ENCODE data around the gene SGO1.

DNA sequence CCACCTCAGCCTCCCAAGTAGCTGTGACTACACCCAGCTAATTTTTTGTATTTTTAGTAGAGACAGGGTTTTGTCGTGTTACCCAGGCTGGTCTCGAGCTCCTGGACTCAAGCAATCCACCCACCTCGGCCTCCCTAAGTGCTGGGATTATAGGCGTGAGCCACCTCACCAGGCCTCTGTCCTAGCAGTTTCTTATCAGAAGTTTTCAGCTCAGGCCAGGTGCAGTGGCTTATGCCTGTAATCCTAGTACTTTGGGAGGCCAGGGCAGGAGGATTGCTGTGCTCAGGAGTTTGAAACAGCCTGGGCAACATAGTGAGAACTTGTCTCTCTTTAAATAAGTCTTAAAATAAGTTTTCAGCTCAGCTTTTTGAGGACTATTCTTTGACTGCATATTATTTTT, 48.4 kb downstream of the SGO1 start:
- TF ChIP-seq, protein P1, sequence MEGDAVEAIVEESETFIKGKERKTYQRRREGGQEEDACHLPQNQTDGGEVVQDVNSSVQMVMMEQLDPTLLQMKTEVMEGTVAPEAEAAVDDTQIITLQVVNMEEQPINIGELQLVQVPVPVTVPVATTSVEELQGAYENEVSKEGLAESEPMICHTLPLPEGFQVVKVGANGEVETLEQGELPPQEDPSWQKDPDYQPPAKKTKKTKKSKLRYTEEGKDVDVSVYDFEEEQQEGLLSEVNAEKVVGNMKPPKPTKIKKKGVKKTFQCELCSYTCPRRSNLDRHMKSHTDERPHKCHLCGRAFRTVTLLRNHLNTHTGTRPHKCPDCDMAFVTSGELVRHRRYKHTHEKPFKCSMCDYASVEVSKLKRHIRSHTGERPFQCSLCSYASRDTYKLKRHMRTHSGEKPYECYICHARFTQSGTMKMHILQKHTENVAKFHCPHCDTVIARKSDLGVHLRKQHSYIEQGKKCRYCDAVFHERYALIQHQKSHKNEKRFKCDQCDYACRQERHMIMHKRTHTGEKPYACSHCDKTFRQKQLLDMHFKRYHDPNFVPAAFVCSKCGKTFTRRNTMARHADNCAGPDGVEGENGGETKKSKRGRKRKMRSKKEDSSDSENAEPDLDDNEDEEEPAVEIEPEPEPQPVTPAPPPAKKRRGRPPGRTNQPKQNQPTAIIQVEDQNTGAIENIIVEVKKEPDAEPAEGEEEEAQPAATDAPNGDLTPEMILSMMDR (IDR thresholded peaks at IDR 0.05; ENCODE audit: low read depth, low read length) = no peak
- no peak for TF ChIP-seq EZH2phosphoT487 (IDR thresholded peaks at IDR 0.05; ENCODE audit: low read depth)
